ENCODE results near the gene ERCC6L. TPM values are rescaled to one million over a fixed set of nuclear protein-coding genes. Genes with fewer than 3 reads are reported as not detected.

Gene ERCC6L
- total and polyA plus RNA-seq, 10 of the 15 experiments (the other 5 are each of a cell fraction or from before 2014, with no cell fraction given) = 4.7 to 13.1 (median 7.7) TPM

DNA sequence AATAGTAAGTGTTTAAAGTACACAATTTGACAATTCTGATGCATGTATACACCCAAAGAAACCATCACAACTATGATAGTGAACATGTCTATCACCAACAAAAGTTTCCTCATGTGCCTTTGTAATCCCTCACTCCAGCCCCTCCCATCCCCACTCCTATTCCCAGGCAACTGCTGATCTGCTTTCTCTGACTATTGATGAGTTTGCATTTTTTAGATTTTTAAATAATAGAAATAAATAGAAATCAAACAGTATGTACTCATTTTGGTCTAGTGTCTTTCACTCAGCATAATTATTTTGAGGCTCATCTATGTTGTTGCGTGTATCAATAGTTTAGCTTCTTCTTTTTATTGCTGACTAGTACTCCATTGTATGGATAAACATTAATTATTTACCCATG is 43.5 kb upstream of the ERCC6L start:
- H3K4me3 ChIP-seq = no peak overlapping the region
- RAD21 ChIA-PET (ENCODE audit: unreplicated experiment) = no interaction called here
- H2AFZ ChIP-seq (ENCODE audit: control insufficient read depth, low read depth, low read length) = no peak overlapping the region
- no peaks in the 10 kb centered on the region for H4K20me1 ChIP-seq (ENCODE audit: control insufficient read depth, insufficient read depth)
- no peaks in the 10 kb centered on the region for H3K36me3 ChIP-seq (ENCODE audit: control insufficient read depth in 2 of 2, insufficient read depth in 2 of 2, low read length in 1 of 2)
- H3K4me1 ChIP-seq (ENCODE audit: control insufficient read depth, insufficient read depth, low read length) = no peaks in the 10 kb centered on the region
- CTCF ChIA-PET = interaction anchor here (1.9 kb wide), 1 partner anchor 37 kb away, joined by 6 read pairs; no protein-coding TSS in a partner anchor
- H3K9me3 ChIP-seq (replicated peaks; ENCODE audit: control insufficient read depth, insufficient read depth, low read length) = no peaks in the 10 kb centered on the region
- SMC1A ChIA-PET (ENCODE audit: uncharacterized antibody, unreplicated experiment) = no interaction called here
- H3K27me3 ChIP-seq (replicated peaks in 1 of 2; ENCODE audit: control insufficient read depth in 2 of 2, insufficient read depth in 2 of 2, low read length in 1 of 2) = peaks cover 0 to 2% of the 10 kb centered on the region in 2 experiments; a peak in 2 of 4 replicates
- H3K27ac ChIP-seq (ENCODE audit: control insufficient read depth, insufficient read depth) = no peak overlapping the region
- no peak for TF ChIP-seq EED (IDR thresholded peaks at IDR 0.05; ENCODE audit: low read depth)
- no peak for TF ChIP-seq ZSCAN29 (IDR thresholded peaks at IDR 0.05)
- TF ChIP-seq, protein P1, sequence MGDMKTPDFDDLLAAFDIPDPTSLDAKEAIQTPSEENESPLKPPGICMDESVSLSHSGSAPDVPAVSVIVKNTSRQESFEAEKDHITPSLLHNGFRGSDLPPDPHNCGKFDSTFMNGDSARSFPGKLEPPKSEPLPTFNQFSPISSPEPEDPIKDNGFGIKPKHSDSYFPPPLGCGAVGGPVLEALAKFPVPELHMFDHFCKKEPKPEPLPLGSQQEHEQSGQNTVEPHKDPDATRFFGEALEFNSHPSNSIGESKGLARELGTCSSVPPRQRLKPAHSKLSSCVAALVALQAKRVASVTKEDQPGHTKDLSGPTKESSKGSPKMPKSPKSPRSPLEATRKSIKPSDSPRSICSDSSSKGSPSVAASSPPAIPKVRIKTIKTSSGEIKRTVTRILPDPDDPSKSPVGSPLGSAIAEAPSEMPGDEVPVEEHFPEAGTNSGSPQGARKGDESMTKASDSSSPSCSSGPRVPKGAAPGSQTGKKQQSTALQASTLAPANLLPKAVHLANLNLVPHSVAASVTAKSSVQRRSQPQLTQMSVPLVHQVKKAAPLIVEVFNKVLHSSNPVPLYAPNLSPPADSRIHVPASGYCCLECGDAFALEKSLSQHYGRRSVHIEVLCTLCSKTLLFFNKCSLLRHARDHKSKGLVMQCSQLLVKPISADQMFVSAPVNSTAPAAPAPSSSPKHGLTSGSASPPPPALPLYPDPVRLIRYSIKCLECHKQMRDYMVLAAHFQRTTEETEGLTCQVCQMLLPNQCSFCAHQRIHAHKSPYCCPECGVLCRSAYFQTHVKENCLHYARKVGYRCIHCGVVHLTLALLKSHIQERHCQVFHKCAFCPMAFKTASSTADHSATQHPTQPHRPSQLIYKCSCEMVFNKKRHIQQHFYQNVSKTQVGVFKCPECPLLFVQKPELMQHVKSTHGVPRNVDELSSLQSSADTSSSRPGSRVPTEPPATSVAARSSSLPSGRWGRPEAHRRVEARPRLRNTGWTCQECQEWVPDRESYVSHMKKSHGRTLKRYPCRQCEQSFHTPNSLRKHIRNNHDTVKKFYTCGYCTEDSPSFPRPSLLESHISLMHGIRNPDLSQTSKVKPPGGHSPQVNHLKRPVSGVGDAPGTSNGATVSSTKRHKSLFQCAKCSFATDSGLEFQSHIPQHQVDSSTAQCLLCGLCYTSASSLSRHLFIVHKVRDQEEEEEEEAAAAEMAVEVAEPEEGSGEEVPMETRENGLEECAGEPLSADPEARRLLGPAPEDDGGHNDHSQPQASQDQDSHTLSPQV (IDR thresholded peaks at IDR 0.05) = no peak
- TF ChIP-seq EP300 (IDR thresholded peaks at IDR 0.05; ENCODE audit: borderline replicate concordance in 1 of 2, control insufficient read depth in 1 of 2, low read depth in 2 of 2, low read length in 2 of 2) = no peak
- no peak for TF ChIP-seq MYB (IDR thresholded peaks at IDR 0.05; ENCODE audit: borderline replicate concordance, low read depth, low read length)
- no peak for TF ChIP-seq TCF3 (IDR thresholded peaks at IDR 0.05; ENCODE audit: borderline replicate concordance, insufficient read depth, low read depth, low read length)
- no peak for TF ChIP-seq RAD21 (IDR thresholded peaks at IDR 0.05; ENCODE audit: insufficient read depth, low read depth, low read length)
- no peak for TF ChIP-seq EZH2 (IDR thresholded peaks at IDR 0.05; ENCODE audit: borderline replicate concordance, control insufficient read depth, low read depth, low read length)
- no peak for TF ChIP-seq JUNB (IDR thresholded peaks at IDR 0.05)
- TF ChIP-seq, protein P2, sequence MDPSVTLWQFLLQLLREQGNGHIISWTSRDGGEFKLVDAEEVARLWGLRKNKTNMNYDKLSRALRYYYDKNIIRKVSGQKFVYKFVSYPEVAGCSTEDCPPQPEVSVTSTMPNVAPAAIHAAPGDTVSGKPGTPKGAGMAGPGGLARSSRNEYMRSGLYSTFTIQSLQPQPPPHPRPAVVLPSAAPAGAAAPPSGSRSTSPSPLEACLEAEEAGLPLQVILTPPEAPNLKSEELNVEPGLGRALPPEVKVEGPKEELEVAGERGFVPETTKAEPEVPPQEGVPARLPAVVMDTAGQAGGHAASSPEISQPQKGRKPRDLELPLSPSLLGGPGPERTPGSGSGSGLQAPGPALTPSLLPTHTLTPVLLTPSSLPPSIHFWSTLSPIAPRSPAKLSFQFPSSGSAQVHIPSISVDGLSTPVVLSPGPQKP (IDR thresholded peaks at IDR 0.05; ENCODE audit: low read depth, low read length) = no peak
- no peak for TF ChIP-seq HDAC6 (IDR thresholded peaks at IDR 0.05; ENCODE audit: unreplicated experiment)
- no peak for ATAC-seq
- H3K4me2 ChIP-seq (ENCODE audit: control insufficient read depth, insufficient read depth) = no peak overlapping the region
- in situ Hi-C loops (cut with MboI) = no loop called here
- no peak for FAIRE-seq
- 81% methylated on average over 1 of the region's 1 CpG for WGBS (ENCODE audit: insufficient coverage, insufficient replicate concordance, low lambda C conversion rate, missing lambda C conversion rate)
- POLR2A ChIA-PET = no interaction called here
- H3K9ac ChIP-seq (ENCODE audit: control insufficient read depth, insufficient read depth, low read length) = no peak overlapping the region
- no peaks in the 10 kb centered on the region for H3K79me2 ChIP-seq (ENCODE audit: control insufficient read depth, insufficient read depth, low read length)
- intact Hi-C loops (cut with micrococcal nuclease; ENCODE audit: unreplicated experiment) = no loop called here
- BruUV-seq (replicated peaks) = no TSS peak
- DNase-seq (ENCODE audit: low read depth, low spot score) = no peak
